ENCODE measurements around the gene MEAK7. TPM values are rescaled to one million over a fixed set of nuclear protein-coding genes. Genes with fewer than 3 reads are reported as not detected.
"Not testable (repeated sequence)": the region's sequence is repeated elsewhere in the genome, so short reads cannot be mapped to it uniquely, and the experiment has no call there.

The MEAK7 gene
- total RNA-seq, 2 experiments from 2014 or later, result 95.7 to 98.3 TPM

DNA sequence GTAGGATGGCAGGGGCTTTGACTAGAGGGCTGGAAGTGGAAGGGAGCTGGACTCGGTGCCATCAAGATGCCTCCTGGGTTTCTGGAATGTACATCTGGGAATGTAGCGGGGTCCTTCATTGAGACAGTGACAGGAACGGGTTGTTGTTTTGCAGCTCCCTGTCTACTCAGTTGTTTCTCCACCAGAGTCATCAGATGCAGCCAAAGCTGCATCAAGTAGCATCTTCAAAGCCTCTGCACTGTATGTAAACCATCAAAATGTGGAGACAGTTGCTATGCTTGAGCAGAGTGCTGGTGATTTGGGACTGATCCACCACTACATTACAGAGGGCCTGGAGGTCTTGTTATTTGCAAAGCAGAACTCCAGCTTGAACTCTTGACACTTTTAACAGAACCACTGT, 25.1 kb upstream of the MEAK7 start:
- ATAC-seq (ENCODE audit: low read depth) (no peak), DNase-seq (no peak)
- Mint-ChIP-seq H3K27ac (no peak overlapping the region), H3K4me1 (peaks cover 31% of the 10 kb centered on the region), H3K4me3 (peak overlapping the region; percentile 12), H3K9me3 (peaks cover 14% of the 10 kb centered on the region), H3K27me3 (no peaks in the 10 kb centered on the region), H3K36me3 (peaks cover 67% of the 10 kb centered on the region)
- POLR2A ChIA-PET, result interaction anchor here (0.8 to 2.7 kb wide), 4 partner anchors 10 to 20 kb away, joined by 3 to 10 read pairs (median 4); no protein-coding TSS in a partner anchor

DNA sequence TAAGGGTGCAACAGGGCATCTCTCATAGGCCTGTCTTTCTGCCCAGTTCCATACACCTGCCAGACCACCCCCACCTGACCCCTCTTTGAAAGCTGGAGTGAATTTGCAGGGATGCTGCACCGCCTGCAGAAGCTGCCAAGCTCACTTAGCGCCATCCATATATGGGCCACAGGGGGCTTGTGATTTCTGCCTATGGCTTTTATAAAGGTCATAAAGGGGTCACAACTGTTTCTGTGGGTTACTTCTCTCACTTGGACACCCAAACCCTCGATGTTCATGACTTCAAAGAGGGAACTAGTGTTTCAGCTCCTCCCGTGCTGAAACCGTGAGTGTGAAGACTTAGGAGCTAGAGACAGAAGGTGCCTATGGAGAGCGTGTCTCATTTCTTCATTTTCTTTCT, 23.9 kb upstream of the MEAK7 start:
- Mint-ChIP-seq H3K4me3 (no peak overlapping the region), H3K36me3 (peaks cover 68% of the 10 kb centered on the region)
- POLR2A ChIA-PET, result interaction anchor here (1.0 to 2.7 kb wide), 6 partner anchors 9 to 78 kb away, joined by 3 to 10 read pairs (median 4); no protein-coding TSS in a partner anchor

DNA sequence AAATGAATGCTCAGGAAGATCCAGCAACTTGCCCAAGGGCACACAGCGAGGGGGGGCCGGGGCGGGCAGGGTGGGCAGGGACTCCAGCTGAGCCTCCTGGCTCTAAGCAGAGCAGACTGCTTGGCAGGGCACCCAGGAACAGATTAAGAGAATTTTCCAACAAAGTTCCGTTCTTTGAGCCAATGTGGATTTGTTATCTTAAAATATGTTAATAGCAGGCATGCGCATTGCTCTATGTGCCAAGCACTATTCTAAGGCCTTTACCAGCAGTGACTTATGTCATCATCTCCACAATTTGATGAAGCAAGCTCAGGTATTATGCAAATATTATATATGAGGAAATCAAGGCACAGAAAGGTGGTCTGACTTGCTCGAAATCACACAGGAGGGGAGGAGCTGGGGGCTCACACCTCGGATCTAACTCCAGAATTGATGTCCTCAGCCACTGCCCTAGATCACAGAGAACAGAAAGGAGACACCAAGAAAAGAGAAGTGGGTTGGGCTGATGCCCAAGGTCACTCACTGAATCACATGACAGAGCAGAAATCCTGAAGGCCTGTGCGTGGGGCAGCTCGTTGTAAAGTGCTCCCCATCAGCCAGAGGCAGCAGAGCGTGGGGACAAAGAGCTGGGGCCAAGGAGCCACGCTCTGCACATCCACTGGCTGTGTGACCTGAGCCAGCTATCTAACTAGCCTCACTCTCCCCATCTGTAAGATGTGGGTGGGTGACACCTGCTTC, 23.2 kb upstream of the MEAK7 start:
- peaks cover 65% of the 10 kb centered on the region for H3K36me3 Mint-ChIP-seq
- no peaks in the 10 kb centered on the region for H3K27me3 Mint-ChIP-seq
- H3K27ac Mint-ChIP-seq, result peak overlapping the region; percentile 46
- peaks cover 14% of the 10 kb centered on the region for H3K9me3 Mint-ChIP-seq
- POLR2A ChIA-PET, result interaction anchor here (0.7 to 2.7 kb wide), 8 partner anchors 9 to 80 kb away, joined by 3 to 10 read pairs (median 4); no protein-coding TSS in a partner anchor
- no peak for DNase-seq
- H3K4me1 Mint-ChIP-seq, result peaks cover 43% of the 10 kb centered on the region
- H3K4me3 Mint-ChIP-seq, result no peak overlapping the region
- no peak for ATAC-seq (ENCODE audit: low read depth)

More for the DNA sequence above, 23.9 kb upstream of the MEAK7 start:
- DNase-seq (no peak), ATAC-seq (ENCODE audit: low read depth) (no peak)
- Mint-ChIP-seq H3K9me3 (peaks cover 14% of the 10 kb centered on the region), H3K27ac (no peak overlapping the region), H3K27me3 (no peaks in the 10 kb centered on the region), H3K4me1 (peaks cover 39% of the 10 kb centered on the region)

DNA sequence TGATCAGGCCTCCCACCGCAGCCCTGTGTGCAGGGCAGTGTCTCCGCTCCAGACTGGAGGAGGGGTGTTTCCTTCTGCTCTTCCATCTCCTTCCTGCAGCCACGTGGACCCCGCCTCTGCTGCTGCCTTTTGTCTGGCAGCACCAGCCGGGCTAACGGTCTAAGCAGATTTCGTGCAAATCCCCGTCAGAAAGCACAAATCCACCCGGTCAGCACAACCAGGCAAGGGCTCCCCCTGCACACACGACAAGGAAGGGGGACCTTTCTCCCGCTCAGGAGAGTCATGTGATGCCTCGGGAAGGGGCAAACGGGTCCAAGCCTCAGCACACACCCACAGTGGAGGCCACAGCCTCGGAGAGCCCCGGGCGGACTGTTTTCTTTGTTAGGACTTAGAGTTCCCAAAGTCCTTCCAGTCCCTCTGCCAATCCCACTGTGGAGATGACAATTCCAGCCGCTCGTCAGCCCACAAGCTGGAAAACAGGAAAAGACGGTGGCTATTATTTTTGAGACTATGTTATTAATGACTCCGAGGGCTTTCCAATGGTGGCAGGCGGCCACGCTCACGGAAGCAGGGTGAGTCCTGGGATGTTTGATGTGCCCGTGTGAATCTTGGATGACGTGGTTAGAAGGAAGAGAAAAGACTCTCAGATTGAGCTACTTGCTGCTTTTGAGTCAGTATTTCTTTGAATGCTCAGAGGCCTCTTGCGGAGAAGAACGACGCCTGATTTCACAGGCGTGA, 22.5 kb upstream of the MEAK7 start:
- Mint-ChIP-seq H3K9me3 (peaks cover 14% of the 10 kb centered on the region), H3K4me1 (peaks cover 43% of the 10 kb centered on the region), H3K4me3 (no peak overlapping the region), H3K27ac (peak overlapping the region; percentile 46), H3K36me3 (peaks cover 65% of the 10 kb centered on the region), H3K27me3 (no peaks in the 10 kb centered on the region)
- ATAC-seq (ENCODE audit: low read depth) (no peak), DNase-seq (no peak)
- POLR2A ChIA-PET, result interaction anchor here (0.8 to 2.7 kb wide), 3 partner anchors 8 to 67 kb away, joined by 3 to 10 read pairs (median 3); no protein-coding TSS in a partner anchor

DNA sequence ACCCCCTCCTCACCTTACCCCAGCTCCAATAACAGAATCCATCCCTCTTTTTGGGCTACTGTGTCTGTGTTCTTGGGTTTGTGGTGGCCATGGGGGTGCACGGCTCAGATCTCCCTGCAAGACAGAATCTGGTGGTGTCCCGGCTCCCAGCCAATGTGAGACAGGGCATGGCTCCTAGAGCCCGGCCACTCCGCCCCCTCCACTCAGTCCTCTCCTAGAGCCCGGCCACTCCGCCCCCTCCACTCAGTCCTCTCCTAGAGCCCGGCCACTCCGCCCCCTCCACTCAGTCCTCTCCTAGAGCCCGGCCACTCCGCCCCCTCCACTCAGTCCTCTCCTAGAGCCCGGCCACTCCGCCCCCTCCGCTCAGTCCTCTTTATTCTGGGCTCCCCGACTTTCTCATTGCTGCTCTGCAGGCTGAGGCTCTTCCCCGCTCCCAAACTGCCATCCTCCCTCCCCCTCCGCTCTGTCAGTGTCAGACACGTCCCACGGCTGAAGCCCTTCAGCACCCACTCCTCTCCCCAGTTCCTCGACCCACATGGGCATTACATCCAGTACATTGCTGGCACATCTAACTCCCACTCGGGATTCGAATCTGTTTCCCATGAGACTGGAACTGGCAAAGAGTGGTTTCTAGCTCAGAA, 20.6 kb upstream of the MEAK7 start:
- POLR2A ChIA-PET, result interaction anchor here (0.8 to 2.6 kb wide), 5 partner anchors 10 to 31 kb away, joined by 3 to 11 read pairs (median 4); no protein-coding TSS in a partner anchor
- H3K36me3 Mint-ChIP-seq, result peaks cover 46% of the 10 kb centered on the region
- peak overlapping the region; percentile 42 for H3K4me3 Mint-ChIP-seq
- H3K27ac Mint-ChIP-seq, result peak overlapping the region; percentile 81
- ATAC-seq (ENCODE audit: low read depth); H3K27me3 Mint-ChIP-seq; H3K9me3 Mint-ChIP-seq; DNase-seq: not testable (repeated sequence)
- H3K4me1 Mint-ChIP-seq, result peaks cover 51% of the 10 kb centered on the region

DNA sequence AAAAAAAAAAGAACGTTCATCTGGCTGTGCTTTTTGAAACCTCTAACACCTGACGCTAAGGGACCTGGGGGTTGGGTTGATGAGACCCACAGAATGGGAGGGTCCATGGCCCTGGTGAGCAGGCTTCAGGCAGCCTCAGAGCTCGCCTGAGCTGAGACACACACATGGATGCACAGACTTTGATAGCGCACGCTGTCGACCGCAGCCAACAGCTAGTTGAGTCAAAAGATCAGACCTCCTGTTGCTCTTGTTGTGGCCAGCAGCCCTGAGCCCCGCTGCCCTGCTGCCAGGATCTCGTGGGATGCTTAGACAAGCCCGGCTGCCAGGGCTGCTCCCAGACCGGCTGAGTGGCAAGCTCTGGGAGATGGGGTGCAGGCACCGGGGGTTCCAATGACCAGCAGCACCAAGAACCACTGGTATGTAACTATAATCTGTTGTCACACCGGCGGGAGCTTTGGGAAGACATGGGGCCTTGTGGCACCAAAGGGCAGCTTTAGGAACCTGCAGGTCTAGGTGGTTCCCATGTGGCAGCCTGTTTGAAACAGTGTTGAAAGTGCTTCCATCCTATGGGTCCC, 20.0 kb upstream of the MEAK7 start:
- DNase-seq, result peak; percentile 48

DNA sequence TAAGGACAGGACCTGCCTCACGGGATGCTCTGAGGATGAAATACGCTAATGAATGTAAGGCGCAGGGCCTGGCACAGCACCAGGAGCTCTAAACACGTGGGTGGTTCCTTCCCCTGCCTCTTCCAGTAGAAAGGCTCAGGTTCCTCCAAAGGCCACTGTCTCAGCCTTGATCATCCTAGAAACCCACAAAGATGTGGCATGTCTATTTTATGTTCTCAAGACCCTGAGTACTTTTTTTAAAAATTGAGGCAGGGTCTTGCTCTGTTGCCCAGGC, 17.0 kb upstream of the MEAK7 start:
- Mint-ChIP-seq H3K36me3 (peaks cover 36% of the 10 kb centered on the region), H3K4me3 (no peak overlapping the region), H3K27ac (no peak overlapping the region), H3K9me3 (no peaks in the 10 kb centered on the region), H3K4me1 (peaks cover 65% of the 10 kb centered on the region), H3K27me3 (no peaks in the 10 kb centered on the region)
- DNase-seq (no peak), ATAC-seq (ENCODE audit: low read depth) (no peak)
- POLR2A ChIA-PET, result interaction anchor here (0.9 to 4.8 kb wide), 4 partner anchors 20 to 32 kb away, joined by 3 to 65 read pairs (median 21); no protein-coding TSS in a partner anchor

More for the DNA sequence above, 20.0 kb upstream of the MEAK7 start:
- Mint-ChIP-seq H3K36me3 (peaks cover 40% of the 10 kb centered on the region), H3K27me3 (no peaks in the 10 kb centered on the region), H3K27ac (peak overlapping the region; percentile 81), H3K9me3 (peaks cover 4% of the 10 kb centered on the region), H3K4me3 (peak overlapping the region; percentile 42), H3K4me1 (peaks cover 57% of the 10 kb centered on the region)
- POLR2A ChIA-PET, result interaction anchor here (0.7 to 2.6 kb wide), 5 partner anchors 9 to 1164 kb away, joined by 3 to 11 read pairs (median 4); partner anchors contain the start of gene GINS2
- peak; percentile 71 for ATAC-seq (ENCODE audit: low read depth)

DNA sequence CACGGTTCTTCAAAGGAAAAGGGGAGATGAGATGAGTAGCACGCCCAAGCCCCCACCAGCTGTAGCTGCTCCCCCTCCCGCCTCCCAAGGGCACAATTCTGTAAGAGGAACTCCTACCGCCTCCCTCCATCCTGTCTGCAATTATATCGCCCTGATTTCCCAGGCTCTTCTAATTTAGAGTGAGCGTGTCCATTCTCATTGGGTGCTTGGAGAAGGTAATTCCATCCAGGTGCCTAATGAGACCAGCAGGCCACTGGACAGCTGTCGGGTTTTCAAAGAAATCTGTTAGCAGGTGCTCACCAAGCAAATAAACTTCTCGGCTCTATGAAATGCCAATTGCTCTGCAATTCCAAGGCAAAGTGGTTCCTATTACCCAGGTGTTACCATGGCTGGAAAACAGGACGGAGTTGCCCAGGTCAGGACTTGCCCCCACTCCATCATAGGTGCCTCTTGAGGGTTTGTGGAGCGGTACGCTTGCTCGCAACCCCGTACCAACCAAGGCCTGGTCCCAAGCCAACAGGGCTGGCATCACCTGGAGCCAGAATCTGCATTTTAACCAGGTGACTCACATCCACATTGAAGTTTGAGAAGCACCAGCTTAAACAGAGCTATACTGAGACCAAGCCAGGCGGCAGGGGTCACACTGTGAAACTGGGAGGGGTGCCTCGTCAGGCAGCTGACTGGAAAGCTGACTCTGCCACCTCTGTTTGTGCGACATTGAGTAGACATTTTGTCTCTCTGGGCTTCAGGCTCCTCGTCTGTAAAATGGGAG, 16.5 kb upstream of the MEAK7 start:
- peaks cover 67% of the 10 kb centered on the region for H3K4me1 Mint-ChIP-seq

DNA sequence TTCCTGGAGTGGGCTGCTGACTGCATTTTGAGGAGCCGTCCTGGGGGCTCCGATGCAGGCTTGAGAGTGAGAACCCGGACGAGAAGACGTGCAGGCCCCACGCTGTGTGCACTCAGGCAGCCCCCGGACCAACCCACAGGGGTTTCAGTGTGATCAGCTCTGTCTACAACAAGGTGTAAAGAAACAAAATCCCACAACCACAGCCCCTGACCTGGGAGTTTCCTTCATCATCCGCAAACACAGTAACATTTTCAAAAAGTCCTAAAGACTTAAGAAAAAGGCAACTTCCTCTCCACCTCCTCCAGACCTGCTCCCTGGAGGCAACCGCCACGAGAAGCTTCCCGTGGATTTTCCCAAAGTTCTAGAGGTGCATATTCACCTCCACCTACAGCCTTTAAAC, 15.4 kb upstream of the MEAK7 start:
- Mint-ChIP-seq H3K27ac (peak overlapping the region; percentile 90), H3K4me1 (peaks cover 71% of the 10 kb centered on the region), H3K27me3 (no peaks in the 10 kb centered on the region), H3K36me3 (peaks cover 38% of the 10 kb centered on the region), H3K9me3 (no peaks in the 10 kb centered on the region), H3K4me3 (peak overlapping the region; percentile 63)
- POLR2A ChIA-PET, result interaction anchor here (0.7 to 4.8 kb wide), 20 partner anchors 9 to 128 kb away, joined by 3 to 65 read pairs (median 6); partner anchors contain the start of genes COTL1 and KLHL36
- ATAC-seq (ENCODE audit: low read depth), result no peak
- peak; percentile 60 for DNase-seq

More for the DNA sequence above, 16.5 kb upstream of the MEAK7 start:
- Mint-ChIP-seq H3K36me3 (peaks cover 39% of the 10 kb centered on the region), H3K4me3 (peak overlapping the region; percentile 63), H3K27me3 (no peaks in the 10 kb centered on the region), H3K9me3 (no peaks in the 10 kb centered on the region), H3K27ac (peak overlapping the region; percentile 90)
- DNase-seq (no peak), ATAC-seq (ENCODE audit: low read depth) (no peak)
- POLR2A ChIA-PET, result interaction anchor here (0.5 to 4.8 kb wide), 8 partner anchors 12 to 97 kb away, joined by 3 to 65 read pairs (median 5); partner anchors contain the start of gene COTL1

DNA sequence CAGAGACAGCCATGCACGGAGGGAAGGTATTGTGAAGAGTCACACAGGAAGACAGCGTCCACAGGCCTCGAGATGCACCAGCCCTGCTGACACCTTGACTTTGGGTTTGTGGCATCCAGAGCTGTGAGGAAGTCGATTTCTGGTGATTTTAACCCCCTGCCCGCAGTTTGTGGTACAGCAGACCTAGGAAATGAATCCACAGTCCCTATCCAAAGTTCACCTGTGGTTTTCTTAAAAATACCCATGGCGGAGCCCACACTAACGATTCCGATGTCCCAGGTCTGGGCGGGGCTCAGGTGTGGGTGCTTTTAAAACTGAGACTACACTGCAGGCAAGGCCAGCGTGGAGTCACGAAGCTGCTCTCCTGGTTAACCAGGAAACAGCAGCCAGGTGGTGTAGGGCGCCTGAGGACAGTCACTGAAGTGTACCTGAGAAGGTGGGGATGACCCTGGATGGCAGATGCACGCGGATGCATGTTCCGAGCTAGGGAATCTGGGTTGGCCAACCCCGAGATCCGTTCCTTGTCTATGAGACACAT, 14.4 kb upstream of the MEAK7 start:
- DNase-seq (peak; percentile 78), ATAC-seq (ENCODE audit: low read depth) (peak; percentile 55)
- H3K27me3 Mint-ChIP-seq, result no peaks in the 10 kb centered on the region
- peaks cover 76% of the 10 kb centered on the region for H3K4me1 Mint-ChIP-seq
- POLR2A ChIA-PET, result interaction anchor here (0.7 to 4.8 kb wide), 22 partner anchors 10 to 129 kb away, joined by 3 to 65 read pairs (median 6); partner anchors contain the start of genes COTL1 and KLHL36
- peak overlapping the region; percentile 63 for H3K4me3 Mint-ChIP-seq
- peaks cover 39% of the 10 kb centered on the region for H3K36me3 Mint-ChIP-seq
- no peaks in the 10 kb centered on the region for H3K9me3 Mint-ChIP-seq
- peak overlapping the region; percentile 90 for H3K27ac Mint-ChIP-seq

DNA sequence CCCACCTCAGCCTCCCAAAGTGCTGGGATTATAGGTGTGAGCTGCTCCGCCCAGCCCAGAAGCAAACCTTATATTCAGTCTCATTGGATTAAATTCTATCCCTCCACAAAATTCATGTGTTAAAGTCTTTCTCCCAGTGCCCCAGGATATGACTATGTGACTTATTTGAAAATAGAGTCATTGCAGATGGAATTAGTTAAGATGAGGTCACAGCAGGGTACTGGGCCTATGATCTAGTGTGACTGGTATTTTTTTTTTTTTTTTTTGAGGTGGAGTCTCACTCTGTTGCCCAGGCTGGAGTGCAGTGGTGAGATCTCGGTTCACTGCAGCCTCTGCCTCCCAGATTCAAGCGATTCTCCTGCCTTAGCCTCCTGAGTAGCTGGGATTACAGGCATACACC, 13.8 kb upstream of the MEAK7 start:
- POLR2A ChIA-PET, result interaction anchor here (0.6 to 4.8 kb wide), 13 partner anchors 9 to 130 kb away, joined by 3 to 65 read pairs (median 7); partner anchors contain the start of genes COTL1 and KLHL36
- H3K9me3 Mint-ChIP-seq; DNase-seq; ATAC-seq (ENCODE audit: low read depth); H3K27me3 Mint-ChIP-seq: not testable (repeated sequence)
- Mint-ChIP-seq H3K36me3 (peaks cover 40% of the 10 kb centered on the region), H3K4me1 (peaks cover 78% of the 10 kb centered on the region), H3K4me3 (peak overlapping the region; percentile 64), H3K27ac (peak overlapping the region; percentile 90)
